ENCODE measurements around the gene NRXN3. TPM values are rescaled to one million over a fixed set of nuclear protein-coding genes. Genes with fewer than 3 reads are reported as not detected.

NRXN3 gene
- total and polyA plus RNA-seq, 4 donors: 0.07 to 1.2 (median 0.23) TPM

DNA sequence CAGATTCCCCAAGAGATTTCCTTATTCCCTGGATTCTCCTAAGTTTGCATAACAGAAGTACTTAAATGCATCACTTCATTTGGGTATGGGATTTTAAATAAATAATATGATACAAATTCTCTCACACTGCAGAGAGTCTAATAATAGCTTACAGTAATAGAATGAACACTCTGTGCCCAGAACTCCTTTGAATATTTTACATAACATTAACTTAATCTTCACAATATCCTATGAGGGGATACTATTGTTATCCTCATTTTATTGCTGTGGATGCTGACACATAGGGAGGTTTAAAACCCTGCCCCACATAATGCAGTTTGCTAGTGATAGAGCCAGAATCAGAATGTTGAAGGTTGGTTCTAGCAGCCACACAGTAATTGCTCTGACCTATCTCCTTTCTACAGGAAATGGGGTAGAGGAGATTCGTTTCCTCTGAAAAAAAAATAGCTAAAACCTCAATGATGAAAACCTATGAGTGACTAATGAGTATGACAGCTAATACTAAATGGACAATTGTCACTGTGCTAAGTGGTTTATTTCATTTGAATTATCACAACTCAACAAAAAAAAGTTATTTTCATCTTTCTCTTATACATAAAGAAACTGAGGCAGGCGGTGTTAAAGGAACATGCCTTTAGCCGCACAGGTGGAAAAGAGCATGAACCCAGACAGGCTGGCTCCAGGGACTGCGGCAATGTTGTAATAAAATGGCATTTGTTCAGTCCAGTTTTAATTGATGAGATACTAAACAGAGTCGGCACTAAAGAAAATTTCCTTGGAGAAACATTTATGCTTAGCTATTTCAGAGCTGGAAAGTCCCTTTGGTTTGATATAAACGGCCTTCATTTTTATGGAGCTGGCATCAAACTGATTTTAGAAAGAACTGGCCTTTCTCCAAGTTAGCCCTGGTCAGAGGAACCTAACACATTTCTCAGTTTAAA, 880.9 kb downstream of the NRXN3 start:
- Histone ChIP-seq H3K9me3 (ENCODE audit: control insufficient read depth in 4 of 4, low read length in 3 of 4) (no peaks in the 10 kb centered on the region), H3K9ac (ENCODE audit: low read depth in 1 of 2, low read length in 2 of 2) (no peak overlapping the region), H3K4me3 (ENCODE audit: low read depth in 1 of 3, low read length in 3 of 3) (no peak overlapping the region), H3K4me1 (ENCODE audit: control insufficient read depth in 4 of 4, insufficient read depth in 4 of 4, low read length in 3 of 4) (no peaks in the 10 kb centered on the region), H3K36me3 (ENCODE audit: control insufficient read depth in 4 of 4, insufficient read depth in 3 of 4, low read depth in 1 of 4, low read length in 3 of 4) (no peaks in the 10 kb centered on the region), H3K27ac (ENCODE audit: low read depth in 1 of 2, low read length in 2 of 2) (no peak overlapping the region), H3K27me3 (ENCODE audit: control insufficient read depth in 4 of 4, insufficient read depth in 4 of 4, low read length in 3 of 4) (peaks cover 0 to 3% (median 0%) of the 10 kb centered on the region in 4 donors)
- TF ChIP-seq JUND (IDR thresholded peaks at IDR 0.05): no peak
- no peak for TF ChIP-seq RAD21 (IDR thresholded peaks at IDR 0.05)
- 61% methylated on average over 6 of the region's 6 CpGs for WGBS
- no peak for DNase-seq (ENCODE audit: low spot score)

DNA sequence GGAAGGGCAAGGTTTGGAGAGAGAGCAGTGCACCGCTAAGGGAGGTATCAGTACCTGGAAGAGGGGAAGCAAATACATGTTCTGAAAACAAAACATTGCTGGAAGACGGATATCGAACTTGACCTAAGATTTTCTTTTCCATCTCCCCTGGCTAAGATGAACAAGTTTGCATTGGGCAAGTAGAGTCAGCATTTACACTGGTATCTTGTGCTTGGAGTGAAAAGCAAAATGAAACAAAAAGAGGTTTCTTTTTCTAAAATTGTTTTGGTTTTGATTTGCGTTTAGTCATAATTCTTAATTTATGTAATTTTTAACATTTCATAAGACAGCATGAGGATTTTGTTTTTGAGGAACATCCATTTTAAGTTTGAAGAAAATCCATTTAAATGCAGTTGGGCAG, 881.6 kb downstream of the NRXN3 start:
- Histone ChIP-seq H3K27ac (ENCODE audit: low read depth in 1 of 2, low read length in 2 of 2) (no peak overlapping the region), H3K9ac (ENCODE audit: low read depth in 1 of 2, low read length in 2 of 2) (no peak overlapping the region), H3K4me3 (ENCODE audit: low read depth in 1 of 3, low read length in 3 of 3) (no peak overlapping the region), H3K4me1 (ENCODE audit: control insufficient read depth in 4 of 4, insufficient read depth in 4 of 4, low read length in 3 of 4) (no peaks in the 10 kb centered on the region), H3K27me3 (ENCODE audit: control insufficient read depth in 4 of 4, insufficient read depth in 4 of 4, low read length in 3 of 4) (peaks cover 0 to 3% (median 0%) of the 10 kb centered on the region in 4 donors), H3K36me3 (ENCODE audit: control insufficient read depth in 4 of 4, insufficient read depth in 3 of 4, low read depth in 1 of 4, low read length in 3 of 4) (no peaks in the 10 kb centered on the region), H3K9me3 (ENCODE audit: control insufficient read depth in 4 of 4, low read length in 3 of 4) (no peaks in the 10 kb centered on the region)
- DNase-seq (ENCODE audit: low spot score): no peak
- 77% methylated on average over 4 of the region's 4 CpGs for whole genome bisulfite sequencing
- TF ChIP-seq GABPA (IDR thresholded peaks at IDR 0.05 in 1 of 2, conservative IDR thresholded peaks at IDR 0.05 in 1 of 2) (no peak), NR2F2 (IDR thresholded peaks at IDR 0.05) (no peak), EGR1 (IDR thresholded peaks at IDR 0.05; ENCODE audit: low read depth in 2 of 2) (no peak), TAF1 (conservative IDR thresholded peaks at IDR 0.05) (no peak), HNF4A (conservative IDR thresholded peaks at IDR 0.05) (no peak), RAD21 (IDR thresholded peaks at IDR 0.05) (no peak), RXRA (IDR thresholded peaks at IDR 0.05) (no peak), JUND (IDR thresholded peaks at IDR 0.05) (no peak), YY1 (IDR thresholded peaks at IDR 0.05) (no peak), FOXA1 (IDR thresholded peaks at IDR 0.05) (no peak), FOXA2 (IDR thresholded peaks at IDR 0.05) (no peak)
- TF ChIP-seq, protein P1, sequence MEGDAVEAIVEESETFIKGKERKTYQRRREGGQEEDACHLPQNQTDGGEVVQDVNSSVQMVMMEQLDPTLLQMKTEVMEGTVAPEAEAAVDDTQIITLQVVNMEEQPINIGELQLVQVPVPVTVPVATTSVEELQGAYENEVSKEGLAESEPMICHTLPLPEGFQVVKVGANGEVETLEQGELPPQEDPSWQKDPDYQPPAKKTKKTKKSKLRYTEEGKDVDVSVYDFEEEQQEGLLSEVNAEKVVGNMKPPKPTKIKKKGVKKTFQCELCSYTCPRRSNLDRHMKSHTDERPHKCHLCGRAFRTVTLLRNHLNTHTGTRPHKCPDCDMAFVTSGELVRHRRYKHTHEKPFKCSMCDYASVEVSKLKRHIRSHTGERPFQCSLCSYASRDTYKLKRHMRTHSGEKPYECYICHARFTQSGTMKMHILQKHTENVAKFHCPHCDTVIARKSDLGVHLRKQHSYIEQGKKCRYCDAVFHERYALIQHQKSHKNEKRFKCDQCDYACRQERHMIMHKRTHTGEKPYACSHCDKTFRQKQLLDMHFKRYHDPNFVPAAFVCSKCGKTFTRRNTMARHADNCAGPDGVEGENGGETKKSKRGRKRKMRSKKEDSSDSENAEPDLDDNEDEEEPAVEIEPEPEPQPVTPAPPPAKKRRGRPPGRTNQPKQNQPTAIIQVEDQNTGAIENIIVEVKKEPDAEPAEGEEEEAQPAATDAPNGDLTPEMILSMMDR (IDR thresholded peaks at IDR 0.05; ENCODE audit: low read depth, low read length, missing input control): no peak
- TF ChIP-seq, protein P2, sequence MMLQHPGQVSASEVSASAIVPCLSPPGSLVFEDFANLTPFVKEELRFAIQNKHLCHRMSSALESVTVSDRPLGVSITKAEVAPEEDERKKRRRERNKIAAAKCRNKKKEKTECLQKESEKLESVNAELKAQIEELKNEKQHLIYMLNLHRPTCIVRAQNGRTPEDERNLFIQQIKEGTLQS (IDR thresholded peaks at IDR 0.05): no peak
- TF ChIP-seq, protein P3, sequence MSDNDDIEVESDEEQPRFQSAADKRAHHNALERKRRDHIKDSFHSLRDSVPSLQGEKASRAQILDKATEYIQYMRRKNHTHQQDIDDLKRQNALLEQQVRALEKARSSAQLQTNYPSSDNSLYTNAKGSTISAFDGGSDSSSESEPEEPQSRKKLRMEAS (IDR thresholded peaks at IDR 0.05): no peak
- TF ChIP-seq, protein P4, sequence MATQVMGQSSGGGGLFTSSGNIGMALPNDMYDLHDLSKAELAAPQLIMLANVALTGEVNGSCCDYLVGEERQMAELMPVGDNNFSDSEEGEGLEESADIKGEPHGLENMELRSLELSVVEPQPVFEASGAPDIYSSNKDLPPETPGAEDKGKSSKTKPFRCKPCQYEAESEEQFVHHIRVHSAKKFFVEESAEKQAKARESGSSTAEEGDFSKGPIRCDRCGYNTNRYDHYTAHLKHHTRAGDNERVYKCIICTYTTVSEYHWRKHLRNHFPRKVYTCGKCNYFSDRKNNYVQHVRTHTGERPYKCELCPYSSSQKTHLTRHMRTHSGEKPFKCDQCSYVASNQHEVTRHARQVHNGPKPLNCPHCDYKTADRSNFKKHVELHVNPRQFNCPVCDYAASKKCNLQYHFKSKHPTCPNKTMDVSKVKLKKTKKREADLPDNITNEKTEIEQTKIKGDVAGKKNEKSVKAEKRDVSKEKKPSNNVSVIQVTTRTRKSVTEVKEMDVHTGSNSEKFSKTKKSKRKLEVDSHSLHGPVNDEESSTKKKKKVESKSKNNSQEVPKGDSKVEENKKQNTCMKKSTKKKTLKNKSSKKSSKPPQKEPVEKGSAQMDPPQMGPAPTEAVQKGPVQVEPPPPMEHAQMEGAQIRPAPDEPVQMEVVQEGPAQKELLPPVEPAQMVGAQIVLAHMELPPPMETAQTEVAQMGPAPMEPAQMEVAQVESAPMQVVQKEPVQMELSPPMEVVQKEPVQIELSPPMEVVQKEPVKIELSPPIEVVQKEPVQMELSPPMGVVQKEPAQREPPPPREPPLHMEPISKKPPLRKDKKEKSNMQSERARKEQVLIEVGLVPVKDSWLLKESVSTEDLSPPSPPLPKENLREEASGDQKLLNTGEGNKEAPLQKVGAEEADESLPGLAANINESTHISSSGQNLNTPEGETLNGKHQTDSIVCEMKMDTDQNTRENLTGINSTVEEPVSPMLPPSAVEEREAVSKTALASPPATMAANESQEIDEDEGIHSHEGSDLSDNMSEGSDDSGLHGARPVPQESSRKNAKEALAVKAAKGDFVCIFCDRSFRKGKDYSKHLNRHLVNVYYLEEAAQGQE (IDR thresholded peaks at IDR 0.05): no peak
